KOPT-K1 (cell line): Measurements from ENCODE around the gene TASOR2.

ENCODE experiments used
- H3K27ac ChIP-seq: fragments of 200-600 bp; sonication (generic); 2 replicates; pipeline ENCODE4 v1.5.1; 2016; ENCODE audit warnings: antibody characterized with exemption, mild to moderate bottlenecking, low read depth, low read length; ENCODE audit not compliant: poor library complexity, severe bottlenecking
- H3K36me3 ChIP-seq: fragments of 200-600 bp; sonication (generic); 2 replicates; pipeline ENCODE4 v1.5.1; 2017; ENCODE audit warnings: antibody characterized with exemption, mild to moderate bottlenecking, low read length, moderate library complexity; ENCODE audit not compliant: insufficient read depth
- H3K9me3 ChIP-seq: fragments of 200-600 bp; sonication (generic); 2 replicates; pipeline ENCODE4 v1.5.1; 2017; ENCODE audit warnings: antibody characterized with exemption, low read length, mild to moderate bottlenecking; ENCODE audit not compliant: insufficient read depth, poor library complexity, severe bottlenecking

Gene TASOR2

DNA sequence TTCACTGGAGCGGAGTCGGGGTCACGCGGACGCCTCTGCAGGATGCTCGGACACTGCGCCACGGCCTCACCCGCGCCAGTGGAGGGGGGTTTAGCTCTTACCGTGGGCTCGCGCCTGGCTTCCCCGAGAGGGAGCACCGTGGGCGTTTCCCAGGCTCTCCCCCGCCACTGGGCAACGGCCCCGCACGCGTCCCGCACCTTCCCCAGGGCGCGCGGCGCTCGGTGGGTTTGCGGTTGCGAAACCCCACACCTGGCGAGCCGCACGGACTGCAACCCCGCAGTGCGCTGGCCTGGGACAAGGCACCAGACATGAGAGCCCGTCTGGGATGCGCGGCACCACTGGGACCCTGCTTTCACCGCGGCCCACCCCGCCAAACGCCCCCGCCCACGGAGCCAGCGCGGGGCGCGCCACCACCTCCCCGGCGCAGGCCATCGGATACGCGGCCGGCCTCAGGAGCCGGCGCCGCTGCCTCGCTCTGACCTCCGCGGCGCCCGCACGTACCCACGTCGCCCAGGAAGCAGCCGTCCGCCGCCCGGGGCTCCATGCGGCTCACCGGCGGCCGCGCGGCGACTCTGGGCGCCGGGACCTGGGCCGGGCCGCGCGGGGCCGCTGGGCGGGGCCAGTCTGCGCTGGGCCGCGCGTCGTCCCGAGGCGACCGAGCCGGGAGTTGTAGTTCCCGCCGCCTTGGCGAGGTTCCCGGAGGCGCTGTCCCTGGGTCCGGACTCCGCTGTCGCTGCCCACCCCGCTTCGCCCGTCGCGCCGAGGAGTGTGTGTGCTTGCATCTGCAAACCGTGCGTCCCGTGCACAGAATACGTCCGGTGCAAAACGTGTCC, 18.4 kb upstream of the TASOR2 start, which contains the start of gene ASB13:
ASB13 (minus strand) TSS at position 588 of the 833 bp plus-strand sequence; CDS start at position 544, 44 bp downstream.
- Histone ChIP-seq H3K9me3 (no peaks in the 10 kb centered on the region), H3K36me3 (no peaks in the 10 kb centered on the region), H3K27ac (peak within 1 kb of the TSS; percentile 51)

DNA sequence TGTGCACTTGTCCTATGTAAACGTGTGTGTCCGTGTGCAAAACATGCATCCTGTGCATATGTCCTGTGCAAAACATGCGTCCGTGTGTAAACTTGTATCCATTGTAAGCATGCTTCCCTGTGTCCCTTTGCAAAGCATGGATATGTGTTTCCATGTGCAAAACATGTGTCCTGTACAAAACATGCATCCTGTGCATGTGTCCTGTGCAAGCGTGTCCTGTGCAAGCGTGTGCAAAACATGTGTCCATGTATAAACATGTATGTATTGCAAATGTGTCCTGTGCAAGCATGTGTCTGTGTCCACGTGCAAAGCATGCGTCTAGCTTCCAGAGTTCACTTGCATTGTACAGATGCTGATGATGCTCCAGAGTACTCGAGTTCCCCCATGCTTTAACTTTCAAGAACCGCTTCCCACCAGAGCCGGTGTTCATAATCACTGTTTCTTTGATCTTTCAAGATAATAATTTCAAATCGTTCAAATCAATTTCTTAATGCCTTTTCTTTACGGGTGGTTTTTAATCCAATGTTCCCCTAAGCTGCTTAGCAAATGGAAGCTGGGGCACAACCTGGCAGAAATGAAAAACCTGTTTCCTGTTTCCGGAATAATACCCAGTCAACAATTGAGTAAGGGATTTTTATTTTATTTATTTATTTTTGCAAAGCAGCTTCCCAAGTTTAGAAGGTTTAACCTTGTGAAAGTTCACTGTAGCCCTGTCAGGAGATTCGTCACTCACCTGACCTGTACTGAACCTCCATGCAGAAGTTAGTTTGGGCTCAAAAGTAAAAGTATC, 17.6 kb upstream of the TASOR2 start:
- no peaks in the 10 kb centered on the region for H3K9me3 ChIP-seq
- no peaks in the 10 kb centered on the region for H3K36me3 ChIP-seq
- peak overlapping the region; percentile 51 for H3K27ac ChIP-seq

- H3K9me3 ChIP-seq, result peaks cover 4% of the 10 kb centered on the region
- no peak overlapping the region for H3K27ac ChIP-seq
- H3K36me3 ChIP-seq, result no peaks in the 10 kb centered on the region
Observed at GRCh38 chr10:5668429-5668828, 16.2 kb upstream of the TASOR2 start.

DNA sequence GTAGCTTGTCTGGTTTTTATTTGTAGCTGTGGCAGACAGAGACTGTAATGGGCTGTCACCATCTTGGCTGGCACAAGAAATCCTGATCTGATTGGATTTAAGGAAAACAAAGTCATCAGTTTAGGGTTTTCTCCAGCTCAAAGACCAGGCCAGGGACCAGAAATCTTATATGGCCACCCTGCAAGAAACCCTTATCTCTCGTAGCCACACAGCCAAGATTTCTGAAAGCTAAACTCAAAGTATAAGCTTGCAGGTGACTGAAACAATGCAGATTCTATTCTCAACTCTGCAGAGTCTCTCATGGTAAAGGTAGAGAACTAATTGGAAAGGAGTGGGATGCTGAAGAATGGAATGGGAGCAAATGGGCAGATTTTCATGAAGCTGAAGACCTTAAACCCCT, 15.0 kb upstream of the TASOR2 start:
- H3K36me3 ChIP-seq, result no peaks in the 10 kb centered on the region
- no peak overlapping the region for H3K27ac ChIP-seq
- H3K9me3 ChIP-seq, result peaks cover 4% of the 10 kb centered on the region

DNA sequence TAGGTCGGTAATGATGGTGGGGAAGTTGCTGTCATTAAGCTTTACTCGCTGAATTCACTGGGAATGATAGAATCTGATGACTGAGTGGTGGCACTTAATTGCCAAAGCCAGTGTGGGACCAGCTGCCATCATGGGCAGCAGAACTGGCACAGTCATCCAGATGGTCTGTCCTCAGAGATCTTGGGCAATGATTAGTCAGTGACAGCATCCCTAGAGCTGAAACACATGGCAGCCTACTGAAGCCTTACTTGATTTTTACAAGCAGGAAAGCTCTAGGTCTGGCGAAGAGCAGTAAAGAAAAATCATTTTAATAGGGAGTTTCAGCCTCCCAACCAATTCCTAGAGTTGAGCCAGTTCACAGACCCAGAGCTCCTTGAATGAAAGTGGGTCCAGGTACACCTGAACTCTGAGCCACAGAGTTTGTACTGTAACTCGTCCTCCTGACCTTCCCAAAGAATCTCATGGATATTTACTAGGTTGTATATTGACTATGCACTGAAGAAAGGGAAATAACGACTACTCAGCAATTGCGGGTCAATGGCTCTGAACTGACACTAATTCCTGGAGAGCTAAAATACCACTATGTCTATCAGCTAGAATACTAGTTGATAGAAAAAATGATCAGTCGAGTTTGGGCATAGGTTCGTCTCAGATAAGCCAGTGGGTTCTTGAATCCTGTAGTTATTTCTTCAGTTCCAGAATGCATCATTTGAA, 13.8 kb upstream of the TASOR2 start:
- peaks cover 4% of the 10 kb centered on the region for H3K9me3 ChIP-seq
- H3K27ac ChIP-seq, result no peak overlapping the region
- no peaks in the 10 kb centered on the region for H3K36me3 ChIP-seq

DNA sequence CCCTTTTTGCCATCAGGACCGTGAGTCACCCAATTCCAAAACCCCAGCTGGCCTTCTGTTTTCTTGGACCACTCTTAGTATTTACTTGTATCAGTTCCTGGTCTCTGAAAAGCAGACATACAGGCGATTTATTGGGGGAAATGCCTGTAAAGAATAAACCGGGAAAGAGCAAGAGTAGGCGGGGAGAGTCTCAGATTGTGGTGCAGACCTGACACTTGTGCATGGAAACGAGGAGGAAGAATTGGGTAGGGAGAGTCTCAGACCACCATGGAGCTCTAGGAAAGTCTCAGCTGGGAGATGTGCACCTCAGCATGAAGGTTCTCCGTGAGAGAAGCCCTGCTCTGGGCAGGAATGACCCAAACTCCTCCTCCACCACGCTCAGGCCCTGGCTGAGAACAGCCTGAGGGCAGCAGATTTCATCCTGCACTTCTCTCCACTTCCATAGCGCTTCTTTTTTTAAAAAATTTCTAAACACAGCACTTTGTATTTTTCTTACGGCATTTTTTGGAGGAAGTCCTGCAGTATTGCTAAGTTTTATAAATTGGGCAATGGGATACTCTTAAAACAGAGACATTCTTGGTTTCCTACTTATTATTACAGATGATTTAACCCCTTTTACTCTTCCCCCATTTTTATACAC, 6.1 kb upstream of the TASOR2 start:
- Histone ChIP-seq H3K9me3 (no peaks in the 10 kb centered on the region), H3K27ac (no peak overlapping the region), H3K36me3 (no peaks in the 10 kb centered on the region)

- Histone ChIP-seq H3K36me3 (no peaks in the 10 kb centered on the region), H3K9me3 (no peaks in the 10 kb centered on the region), H3K27ac (no peak overlapping the region)
Observed at GRCh38 chr10:5679037-5679435, 5.6 kb upstream of the TASOR2 start.

DNA sequence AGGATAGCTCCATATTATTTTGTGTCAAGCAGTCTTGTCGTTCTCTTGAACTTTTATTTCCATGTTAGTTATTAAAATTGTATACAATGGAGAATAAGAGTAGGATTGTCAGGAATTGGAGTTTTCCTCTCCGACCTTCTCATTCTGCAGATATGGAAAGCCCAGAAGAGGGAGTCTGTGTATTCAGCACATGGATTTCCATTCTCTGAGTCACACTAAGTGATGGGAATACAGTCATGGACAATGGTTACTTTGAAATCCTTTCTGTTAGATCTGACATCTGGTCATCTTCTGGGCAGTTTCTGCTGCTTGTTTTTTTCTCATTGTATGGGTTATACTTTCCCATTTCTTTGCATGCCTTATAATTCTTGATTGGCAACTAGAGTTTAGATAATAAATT, 5.0 kb upstream of the TASOR2 start:
- no peaks in the 10 kb centered on the region for H3K36me3 ChIP-seq
- H3K27ac ChIP-seq, result no peak overlapping the region
- H3K9me3 ChIP-seq, result no peaks in the 10 kb centered on the region

- no peaks in the 10 kb centered on the region for H3K36me3 ChIP-seq
- H3K9me3 ChIP-seq, result no peaks in the 10 kb centered on the region
- no peak overlapping the region for H3K27ac ChIP-seq
Observed at GRCh38 chr10:5681930-5682329, 2.7 kb upstream of the TASOR2 start.

GRCh38 chr10:5683065-5683464, 1.6 kb upstream of the TASOR2 start:
- H3K9me3 ChIP-seq, result no peaks in the 10 kb centered on the region
- H3K27ac ChIP-seq, result no peak overlapping the region
- no peaks in the 10 kb centered on the region for H3K36me3 ChIP-seq

GRCh38 chr10:5684971-5685763, 529 bp downstream of the TASOR2 start:
- Histone ChIP-seq H3K27ac (peak overlapping the region; percentile 88), H3K9me3 (no peaks in the 10 kb centered on the region), H3K36me3 (peaks cover 12% of the 10 kb centered on the region; the same call in 1 of the 2 replicates)

- Histone ChIP-seq H3K36me3 (peaks cover 17% of the 10 kb centered on the region; the same call in 1 of the 2 replicates), H3K9me3 (no peaks in the 10 kb centered on the region), H3K27ac (peak overlapping the region; percentile 88)
Observed at GRCh38 chr10:5685764-5686240, 1.2 kb downstream of the TASOR2 start.

DNA sequence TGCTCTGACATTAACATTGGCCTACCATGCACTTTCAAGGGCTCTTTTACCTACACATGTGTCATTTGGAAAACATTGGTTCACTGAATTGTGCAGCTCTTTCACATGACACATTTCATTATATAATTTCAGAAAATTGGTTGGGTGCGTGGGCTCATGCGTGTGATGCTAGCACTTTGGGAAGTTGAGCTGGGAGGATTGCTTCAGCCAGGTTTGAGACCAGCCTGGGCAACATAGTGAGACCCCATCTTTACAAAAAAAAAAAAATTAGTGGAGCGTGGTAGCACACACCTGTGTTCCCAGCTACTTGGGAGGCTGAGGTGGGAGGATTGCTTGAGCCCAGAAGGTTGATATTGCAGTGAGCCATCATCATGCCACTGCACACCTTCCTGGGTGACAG, 3.9 kb downstream of the TASOR2 start:
- no peaks in the 10 kb centered on the region for H3K9me3 ChIP-seq
- no peak overlapping the region for H3K27ac ChIP-seq
- H3K36me3 ChIP-seq, result peaks cover 17% of the 10 kb centered on the region; the same call in 1 of the 2 replicates

DNA sequence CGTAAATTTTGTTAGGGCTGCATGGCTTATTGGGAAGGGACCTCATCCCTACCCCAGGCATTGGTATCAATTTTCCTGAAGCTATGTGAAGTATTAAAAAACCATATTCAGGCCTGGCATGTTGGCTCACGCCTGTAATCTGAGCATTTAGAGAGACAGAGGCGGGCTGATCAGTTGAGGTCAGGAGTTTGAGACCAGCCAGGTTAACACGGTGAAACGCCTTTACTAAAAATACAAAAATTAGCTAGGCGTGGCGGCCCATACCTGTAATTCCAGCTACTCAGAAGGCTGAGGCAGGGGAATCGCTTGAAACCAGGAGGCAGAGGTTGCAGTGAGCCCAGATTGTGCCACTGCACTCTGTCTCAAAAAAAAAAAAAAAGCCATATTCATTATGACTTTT, 7.1 kb downstream of the TASOR2 start:
- no peak overlapping the region for H3K27ac ChIP-seq
- H3K36me3 ChIP-seq, result peaks cover 17% of the 10 kb centered on the region; the same call in 1 of the 2 replicates
- no peaks in the 10 kb centered on the region for H3K9me3 ChIP-seq
